ENCODE results near the gene WHAMM.

Gene WHAMM

DNA sequence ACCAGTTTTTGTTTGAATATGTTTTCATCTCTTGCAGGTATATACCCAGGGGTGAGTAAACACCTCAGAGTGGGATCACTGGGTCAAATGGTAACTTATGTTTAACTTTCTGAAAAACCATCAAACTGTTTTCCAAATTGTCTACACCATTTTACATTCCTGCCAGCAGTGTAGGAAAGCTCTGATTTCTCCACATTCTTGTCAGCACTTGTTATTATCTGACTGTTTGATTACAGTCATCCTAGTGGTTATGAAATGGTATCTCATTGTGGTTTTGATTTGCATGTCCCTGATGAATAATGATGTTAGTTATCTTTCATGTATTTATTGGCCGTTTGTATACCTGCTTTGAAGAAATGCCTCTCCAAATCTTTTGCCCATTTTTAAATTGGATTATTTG is 17.4 kb upstream of the WHAMM start:
- TF ChIP-seq GATA2 (IDR thresholded peaks at IDR 0.05; ENCODE audit: low read depth, low read length) (no peak), GATA3 (IDR thresholded peaks at IDR 0.05; ENCODE audit: low read depth, low read length) (no peak)

DNA sequence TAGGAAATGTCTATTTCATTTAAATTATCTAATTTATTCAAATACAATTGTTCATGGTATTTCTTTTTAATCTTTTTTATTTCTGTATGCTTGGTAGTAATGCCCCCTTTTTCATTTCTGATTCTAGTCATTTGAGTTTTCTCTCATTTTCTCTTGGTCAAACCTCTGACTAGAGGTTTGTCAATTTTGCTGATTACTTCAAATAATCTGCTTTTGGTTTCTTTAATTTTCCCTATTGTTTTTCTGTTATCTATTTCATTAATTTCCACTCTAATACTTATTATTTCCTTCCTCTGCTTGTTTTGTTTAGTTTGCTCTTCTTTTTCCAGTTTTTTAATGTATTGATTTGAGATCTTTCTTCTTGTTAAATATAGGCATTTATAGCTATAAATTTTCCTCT is 15.7 kb upstream of the WHAMM start:
- TF ChIP-seq GATA2 (IDR thresholded peaks at IDR 0.05; ENCODE audit: low read depth, low read length) = no peak
- TF ChIP-seq GATA3 (IDR thresholded peaks at IDR 0.05; ENCODE audit: low read depth, low read length) = no peak

DNA sequence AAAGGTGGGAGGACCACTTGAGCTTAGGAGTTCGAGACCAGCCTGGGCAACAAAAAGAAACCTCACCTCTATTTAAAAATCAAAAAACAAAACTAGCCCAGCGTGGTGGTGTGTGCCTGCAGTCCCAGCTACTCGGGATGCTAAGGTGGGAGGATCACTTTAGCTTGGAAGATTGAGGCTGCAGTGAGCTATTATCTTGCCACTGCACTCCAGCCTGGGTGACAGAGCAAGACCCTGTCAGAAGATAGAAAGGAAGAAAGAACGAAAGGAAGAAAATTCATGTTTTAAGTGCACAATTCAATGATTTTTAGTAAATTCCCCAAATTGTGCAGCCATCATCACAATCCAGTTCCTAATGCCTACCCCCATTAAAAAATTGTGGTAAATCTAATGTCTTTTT is 11.3 kb upstream of the WHAMM start:
- no peak for TF ChIP-seq GATA3 (IDR thresholded peaks at IDR 0.05; ENCODE audit: low read depth, low read length)
- TF ChIP-seq GATA2 (IDR thresholded peaks at IDR 0.05; ENCODE audit: low read depth, low read length) = no peak

DNA sequence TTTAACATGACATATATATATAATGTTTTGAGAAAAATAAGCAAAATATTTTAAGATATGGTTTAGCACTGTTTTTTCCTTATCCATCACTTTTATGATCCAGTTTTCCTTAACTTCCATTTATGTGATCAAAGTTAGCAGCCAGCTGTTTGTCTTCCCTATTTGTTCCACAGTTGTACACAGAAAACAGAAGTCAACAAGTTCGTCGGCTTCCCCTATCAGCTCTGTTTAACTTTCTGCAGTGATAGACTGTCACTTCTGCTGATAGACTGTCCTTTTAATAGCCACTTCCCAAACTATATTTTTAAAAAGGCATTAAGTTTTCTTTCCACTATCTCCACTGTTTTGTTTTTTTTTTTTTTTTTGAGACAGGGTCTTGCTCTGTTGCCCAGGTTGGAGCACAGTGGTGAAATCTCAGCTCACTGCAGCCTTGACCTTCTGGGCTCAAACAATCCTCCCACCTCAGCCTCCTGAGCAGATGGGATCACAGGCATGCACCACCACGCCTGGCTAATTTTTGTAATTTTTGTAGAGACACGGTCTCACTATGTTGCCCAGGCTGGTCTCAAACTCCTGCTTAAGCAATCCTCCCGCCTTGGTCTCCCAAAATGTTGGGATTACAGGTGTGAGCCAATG is 10.8 kb upstream of the WHAMM start:
- no peak for TF ChIP-seq GATA2 (IDR thresholded peaks at IDR 0.05; ENCODE audit: low read depth, low read length)
- TF ChIP-seq GATA3 (IDR thresholded peaks at IDR 0.05; ENCODE audit: low read depth, low read length) = no peak

DNA sequence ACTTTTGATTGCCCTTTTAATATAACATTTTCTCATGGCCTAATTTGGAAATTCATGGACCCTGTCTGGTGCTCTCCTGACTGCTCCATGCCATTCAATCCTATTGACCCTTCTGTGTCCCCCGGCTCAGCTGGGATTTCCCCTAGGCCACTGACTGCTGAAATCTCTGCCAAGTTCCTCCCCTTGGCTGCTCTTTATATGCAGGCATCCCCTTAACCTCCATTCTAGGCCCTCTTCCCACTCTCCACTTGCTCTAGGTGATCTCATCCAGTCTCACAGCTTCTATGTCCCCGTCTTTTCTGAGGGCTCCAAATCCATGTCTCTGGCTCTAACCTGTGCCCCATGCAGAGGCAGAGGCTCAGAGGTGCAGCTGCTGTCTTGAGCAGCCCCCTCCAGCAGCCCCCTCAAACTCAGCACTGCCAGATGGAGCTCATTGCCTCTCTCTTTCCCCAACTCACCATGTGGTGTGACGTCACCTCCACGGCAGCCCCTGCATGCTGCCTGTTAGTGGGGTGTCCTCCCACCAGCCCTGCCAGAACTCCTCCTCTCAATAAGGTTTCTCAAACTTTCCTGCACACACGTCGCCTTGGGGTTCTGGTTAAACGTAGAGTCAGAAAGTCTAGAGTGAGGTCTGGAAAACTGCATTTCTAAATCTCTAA is 10.1 kb upstream of the WHAMM start:
- TF ChIP-seq GATA3 (IDR thresholded peaks at IDR 0.05; ENCODE audit: low read depth, low read length) (no peak), GATA2 (IDR thresholded peaks at IDR 0.05; ENCODE audit: low read depth, low read length) (no peak)

DNA sequence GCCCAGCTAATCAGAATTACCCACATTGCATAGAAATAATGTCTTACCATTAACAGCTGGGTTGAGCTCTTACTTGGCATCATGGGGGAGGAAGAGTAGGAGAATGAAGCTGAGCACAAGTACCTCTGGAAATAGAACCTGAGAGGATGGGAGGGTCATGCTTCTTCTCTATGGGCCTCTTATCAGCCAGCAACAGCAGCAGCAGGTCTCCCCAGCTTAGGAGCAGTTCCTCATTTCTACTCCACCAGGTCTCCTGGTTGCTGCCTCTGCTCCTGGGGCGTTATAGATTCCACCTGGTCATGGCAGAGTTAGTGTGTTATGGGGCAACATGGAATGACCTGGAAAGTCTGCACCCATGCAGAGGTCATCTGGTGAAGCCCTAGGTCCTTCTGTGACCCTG is 6.9 kb upstream of the WHAMM start:
- TF ChIP-seq GATA3 (IDR thresholded peaks at IDR 0.05; ENCODE audit: low read depth, low read length) = no peak
- no peak for TF ChIP-seq GATA2 (IDR thresholded peaks at IDR 0.05; ENCODE audit: low read depth, low read length)

DNA sequence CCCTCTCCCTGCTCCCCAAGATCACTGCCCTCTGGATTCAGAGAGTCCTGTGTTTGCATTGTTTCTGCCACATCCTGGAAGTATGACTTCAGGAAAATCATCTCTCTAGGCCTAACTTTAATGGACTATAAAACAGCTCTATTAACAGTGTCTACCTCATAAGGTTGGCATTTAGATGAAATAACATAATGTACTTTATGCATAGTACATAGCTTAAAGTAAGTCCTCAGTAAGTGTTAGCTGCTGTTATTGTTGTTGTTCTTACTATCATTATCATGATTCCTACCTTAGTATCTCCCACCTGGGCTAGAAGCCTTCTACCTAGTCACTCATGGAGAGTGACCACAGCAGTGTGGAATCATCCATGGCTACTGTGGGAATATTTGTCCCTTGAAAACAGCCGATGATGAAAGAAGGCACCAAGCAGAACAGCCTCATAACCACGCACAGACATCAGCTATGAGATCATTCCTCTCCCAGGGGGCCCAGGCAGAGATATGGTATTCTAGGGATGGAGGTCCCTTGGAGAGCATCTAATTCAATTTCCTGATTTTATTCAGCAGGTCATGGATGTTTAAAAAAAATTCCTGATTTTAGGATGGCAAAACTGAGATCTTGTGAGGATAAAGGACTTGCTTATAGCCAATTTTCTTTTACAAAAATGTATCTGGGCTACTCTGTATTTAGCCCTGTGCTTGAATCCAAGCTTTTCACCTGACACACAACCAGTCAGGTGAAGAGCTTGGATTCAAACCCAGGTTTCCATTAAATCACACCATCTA is 5.4 kb upstream of the WHAMM start:
- TF ChIP-seq GATA3 (IDR thresholded peaks at IDR 0.05; ENCODE audit: low read depth, low read length) = no peak
- no peak for TF ChIP-seq GATA2 (IDR thresholded peaks at IDR 0.05; ENCODE audit: low read depth, low read length)

DNA sequence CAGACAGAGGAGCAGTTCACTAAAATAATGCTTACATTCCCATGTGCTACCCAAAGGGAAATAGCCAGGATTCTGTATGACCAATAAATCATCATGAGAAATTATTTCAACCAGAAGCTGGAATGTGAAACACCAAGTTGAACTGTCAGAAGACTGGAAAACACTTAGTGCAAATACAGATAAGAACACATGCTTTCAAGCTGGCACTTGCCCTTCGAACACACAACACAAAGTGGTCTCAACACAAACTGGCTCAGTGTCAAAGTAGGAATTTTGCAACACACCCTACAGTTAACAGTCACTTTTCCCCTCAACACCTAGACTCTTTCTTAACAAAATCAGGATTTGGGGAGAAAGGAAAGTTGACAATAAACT is 4.9 kb upstream of the WHAMM start:
- no peak for TF ChIP-seq GATA3 (IDR thresholded peaks at IDR 0.05; ENCODE audit: low read depth, low read length)
- TF ChIP-seq GATA2 (IDR thresholded peaks at IDR 0.05; ENCODE audit: low read depth, low read length) = no peak

DNA sequence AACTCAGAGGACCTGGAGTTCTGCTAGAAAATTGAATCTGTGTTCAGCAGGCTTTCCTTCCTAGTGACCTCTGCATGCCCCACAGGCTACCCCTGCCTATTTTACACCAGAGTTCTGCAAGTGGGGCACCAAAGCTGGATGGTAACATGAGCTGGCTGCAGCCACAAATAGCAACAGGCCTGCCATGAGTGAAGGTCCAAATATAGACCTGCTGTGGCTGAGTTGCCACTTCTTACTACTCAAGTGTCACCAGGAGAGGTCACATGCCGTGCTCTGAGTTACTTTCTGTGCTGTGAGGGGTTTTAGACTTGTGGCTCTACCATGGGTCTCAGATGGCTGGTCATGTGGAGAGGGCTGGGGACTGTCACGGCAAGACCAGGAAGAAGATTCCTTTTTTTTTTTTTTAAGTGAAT is 3.4 kb upstream of the WHAMM start, which contains the start of gene FSD2:
TSS of gene FSD2 (minus strand) at position 76 of the 413 bp plus-strand sequence. CDS start 18,679 bp downstream, outside the sequence.
- TF ChIP-seq GATA2 (IDR thresholded peaks at IDR 0.05; ENCODE audit: low read depth, low read length) (no peak), GATA3 (IDR thresholded peaks at IDR 0.05; ENCODE audit: low read depth, low read length) (no peak)

DNA sequence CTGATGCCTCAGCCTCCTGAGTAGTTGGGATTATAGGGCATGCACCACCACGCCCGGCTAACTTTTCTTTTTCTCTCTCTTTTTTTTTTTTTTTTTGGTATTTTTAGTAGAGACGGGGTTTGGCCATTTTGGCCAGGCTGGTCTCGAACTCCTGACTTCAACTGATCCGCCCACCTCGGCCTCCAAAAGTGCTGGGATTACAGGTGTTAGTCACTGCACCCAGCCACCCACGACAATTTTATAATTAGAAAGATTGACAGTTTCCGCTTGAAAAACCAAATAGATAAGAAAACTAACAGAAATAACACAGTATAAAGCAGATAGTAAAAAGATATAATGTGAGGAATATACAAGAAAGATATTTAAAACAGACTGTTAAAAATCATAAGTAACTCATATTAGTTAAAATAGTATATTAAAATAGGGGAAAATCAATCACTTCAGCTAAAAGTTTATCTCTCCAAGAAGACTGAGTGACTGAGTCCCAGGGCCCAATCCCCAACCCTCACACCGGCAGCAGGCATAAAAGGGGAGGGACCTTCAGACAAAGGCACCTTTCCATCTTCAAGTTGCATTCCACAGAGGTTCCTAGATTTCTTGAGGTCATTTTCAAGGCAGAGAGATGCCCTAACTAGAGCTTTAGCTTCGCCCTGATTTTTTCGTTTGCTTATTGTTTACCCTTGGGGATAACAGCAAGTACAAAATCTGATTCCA is 1.4 kb upstream of the WHAMM start:
- TF ChIP-seq GATA3 (IDR thresholded peaks at IDR 0.05; ENCODE audit: low read depth, low read length) (no peak), GATA2 (IDR thresholded peaks at IDR 0.05; ENCODE audit: low read depth, low read length) (no peak)

DNA sequence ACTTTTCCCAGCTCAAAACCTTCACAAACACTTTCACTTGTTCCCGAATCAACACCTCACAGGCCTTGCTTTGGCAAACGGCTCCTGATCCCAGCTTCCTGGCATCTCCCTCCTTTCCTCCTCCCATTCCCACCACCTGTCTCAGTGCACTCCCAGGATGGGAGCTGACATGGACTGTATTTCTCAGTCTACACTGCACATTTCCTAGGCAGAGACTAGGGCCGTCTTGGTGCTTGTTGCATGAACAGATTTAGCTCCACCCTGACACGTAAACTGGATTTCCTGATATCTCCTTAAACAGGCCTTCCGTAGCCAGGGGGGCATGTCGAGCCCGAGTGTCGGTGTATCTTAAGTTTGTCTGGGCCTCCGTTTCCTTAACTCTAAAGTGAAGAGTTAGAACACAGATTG is 790 bp upstream of the WHAMM start:
- no peak for TF ChIP-seq GATA2 (IDR thresholded peaks at IDR 0.05; ENCODE audit: low read depth, low read length)
- TF ChIP-seq GATA3 (IDR thresholded peaks at IDR 0.05; ENCODE audit: low read depth, low read length) = no peak

DNA sequence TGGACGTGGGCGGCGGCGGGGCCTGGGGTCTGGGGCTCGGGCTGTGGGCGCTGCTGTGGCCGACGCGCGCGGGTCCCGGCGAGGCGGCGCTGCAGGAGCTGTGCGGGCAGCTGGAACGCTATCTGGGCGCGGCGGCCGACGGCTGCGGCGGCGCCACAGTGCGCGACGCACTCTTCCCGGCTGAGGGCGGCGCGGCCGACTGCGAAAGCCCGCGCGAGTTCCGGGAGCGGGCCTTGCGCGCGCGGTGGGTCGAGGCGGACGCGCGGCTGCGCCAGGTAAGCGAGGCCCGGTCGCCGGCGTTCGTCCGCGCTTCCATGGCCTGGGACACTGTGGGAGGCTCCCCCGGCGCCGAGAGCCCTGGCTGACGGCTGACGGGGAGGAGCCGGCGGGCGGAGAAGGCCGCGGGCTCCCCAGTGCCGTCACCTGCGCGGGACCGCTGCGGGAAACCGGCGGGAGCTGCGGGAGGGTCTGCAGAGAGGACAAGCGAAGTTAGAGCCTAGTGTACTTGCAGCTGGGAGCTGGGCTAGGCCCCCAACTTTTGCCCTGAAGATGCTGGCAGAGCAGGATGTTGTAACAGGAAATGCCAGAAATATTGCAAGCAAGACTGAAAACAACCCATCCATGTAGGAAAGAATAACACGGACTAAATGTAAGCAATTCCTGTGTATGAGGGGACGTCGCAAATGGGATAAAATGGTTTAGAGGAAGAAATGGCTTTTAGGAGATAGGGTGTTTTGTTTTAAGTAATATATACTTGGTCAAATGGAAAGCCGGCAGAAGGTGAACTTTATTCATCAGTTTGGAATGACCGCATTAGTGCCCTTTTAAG is 847 bp downstream of the WHAMM start:
- no peak for TF ChIP-seq GATA3 (IDR thresholded peaks at IDR 0.05; ENCODE audit: low read depth, low read length)

DNA sequence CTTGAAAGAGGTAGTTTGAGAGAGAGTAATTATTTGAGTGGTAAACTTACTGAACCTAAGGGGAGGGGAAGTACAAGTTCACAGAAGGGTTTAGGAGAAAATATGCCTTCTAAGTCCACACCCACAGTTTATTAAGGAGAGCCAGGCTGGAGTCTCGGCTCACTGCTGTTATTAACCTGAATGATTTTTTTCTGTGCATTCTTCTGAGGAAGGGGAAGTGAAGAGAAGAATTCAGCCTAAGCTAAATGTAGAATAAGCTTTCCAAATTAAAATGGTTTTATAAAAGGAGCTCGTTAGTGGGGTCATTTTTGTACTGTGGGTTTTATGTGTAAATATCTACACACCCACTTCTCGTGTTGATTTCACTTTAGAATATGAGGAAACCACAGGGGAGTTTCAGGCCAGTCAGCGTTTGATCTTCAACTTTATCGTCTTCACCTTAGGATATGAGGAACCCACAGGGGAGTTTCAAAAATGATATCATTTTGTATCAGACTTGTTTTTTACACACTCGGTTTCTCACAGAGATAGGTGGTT is 1.5 kb downstream of the WHAMM start:
- TF ChIP-seq GATA3 (IDR thresholded peaks at IDR 0.05; ENCODE audit: low read depth, low read length) = no peak
- no peak for TF ChIP-seq GATA2 (IDR thresholded peaks at IDR 0.05; ENCODE audit: low read depth, low read length)
